Medulla oblongata (tissue), 1 donor: ENCODE results near the gene HLA-DPB1.

Experiments used
- DNase-seq: peaks from one replicate; pipeline ENCODE4 v3.0.0-alpha.2; 2015; ENCODE audit errors: extremely low spot score

The HLA-DPB1 gene

GRCh38 chr6:33136310-33136900 is 60.6 kb downstream of the HLA-DPB1 start:
- no peak for DNase-seq
